HG03039 (cell line): ENCODE data around the gene CILP2.

ENCODE experiments used
- ATAC-seq: cut with Tn5 transposase; IDR thresholded peaks from one replicate; pipeline ENCODE4 v1.9.1; 2021; ENCODE audit warnings: mild to moderate bottlenecking, moderate library complexity; ENCODE audit not compliant: unreplicated experiment

CILP2 gene

GRCh38 chr19:19595171-19595701 lies 57.2 kb downstream of the CILP2 start:
- ATAC-seq: no peak
